IPS-NIHi7 (cell line): ENCODE results near the gene SREBF2.

Experiments used
- DNase-seq: peaks from one replicate; pipeline ENCODE4 v3.0.0; 2012; ENCODE audit warnings: mixed read lengths; ENCODE audit errors: extremely low spot score

SREBF2 gene

GRCh38 chr22:41876675-41877074 is 43.8 kb downstream of the SREBF2 start:
- DNase-seq, result no peak

GRCh38 chr22:41880653-41881052 is 47.7 kb downstream of the SREBF2 start:
- DNase-seq, result no peak

- no peak for DNase-seq
Measured at GRCh38 chr22:41883400-41883799, 50.5 kb downstream of the SREBF2 start.

- DNase-seq, result no peak
Measured at GRCh38 chr22:41885116-41885515, 52.2 kb downstream of the SREBF2 start.

GRCh38 chr22:41885516-41885915 is 52.6 kb downstream of the SREBF2 start:
- DNase-seq, result no peak

GRCh38 chr22:41888627-41889200 is 55.8 kb downstream of the SREBF2 start:
- DNase-seq, result no peak

GRCh38 chr22:41891407-41891806 is 58.5 kb downstream of the SREBF2 start:
- no peak for DNase-seq

- DNase-seq, result no peak
Measured at GRCh38 chr22:41892721-41893120, 59.8 kb downstream of the SREBF2 start.

GRCh38 chr22:41893591-41894375 is 60.9 kb downstream of the SREBF2 start:
- DNase-seq, result no peak

GRCh38 chr22:41898645-41899044 is 65.7 kb downstream of the SREBF2 start:
- no peak for DNase-seq

GRCh38 chr22:41899110-41899509 is 66.2 kb downstream of the SREBF2 start:
- no peak for DNase-seq

- DNase-seq, result no peak
Measured at GRCh38 chr22:41899992-41900651, 67.2 kb downstream of the SREBF2 start.

- DNase-seq, result no peak
Measured at GRCh38 chr22:41900652-41901312, 67.9 kb downstream of the SREBF2 start.

GRCh38 chr22:41902016-41902415 is 69.1 kb downstream of the SREBF2 start:
- DNase-seq, result no peak

- DNase-seq, result no peak
Measured at GRCh38 chr22:41902932-41903421, 70.1 kb downstream of the SREBF2 start.

- DNase-seq, result no peak
Measured at GRCh38 chr22:41904450-41905410, 71.8 kb downstream of the SREBF2 start.

- no peak for DNase-seq
Measured at GRCh38 chr22:41905411-41906202, 72.7 kb downstream of the SREBF2 start.

- DNase-seq, result no peak
Measured at GRCh38 chr22:41906822-41907221, 73.9 kb downstream of the SREBF2 start.

GRCh38 chr22:41907436-41908401 is 74.8 kb downstream of the SREBF2 start:
- no peak for DNase-seq
